Cardiac septum (tissue), 1 donor: Measurements from ENCODE around the gene SLC13A4. TPM values are rescaled to one million over a fixed set of nuclear protein-coding genes. Genes with fewer than 3 reads are reported as not detected.
"Not testable (repeated sequence)": the region's sequence is repeated elsewhere in the genome, so short reads cannot be mapped to it uniquely, and the experiment has no call there.

Source experiments
- DNase-seq: peaks from one replicate; pipeline ENCODE4 v3.0.0-alpha.2; 2020; ENCODE audit warnings: low spot score
- intact Hi-C: fragments of 100-400 bp; cut with DNase I; formaldehyde crosslinking; loops from one replicate; pipeline ENCODE4 v1.14.0; 2022
- total RNA-seq: library from RNA; stranded (reverse); fragmentation: NEBNext Ultra II Directional; extraction: Animal tissue kit (Norgen Biotek cat#: 25700); gene quantifications from one replicate; pipeline ENCODE4 v1.2.1, GENCODE V29; 2021
- donor health status: DM: no; HTN: no; CAD: no.

The SLC13A4 gene
- total RNA-seq, 1 donor from 2014 or later, result 1.0 TPM

DNA sequence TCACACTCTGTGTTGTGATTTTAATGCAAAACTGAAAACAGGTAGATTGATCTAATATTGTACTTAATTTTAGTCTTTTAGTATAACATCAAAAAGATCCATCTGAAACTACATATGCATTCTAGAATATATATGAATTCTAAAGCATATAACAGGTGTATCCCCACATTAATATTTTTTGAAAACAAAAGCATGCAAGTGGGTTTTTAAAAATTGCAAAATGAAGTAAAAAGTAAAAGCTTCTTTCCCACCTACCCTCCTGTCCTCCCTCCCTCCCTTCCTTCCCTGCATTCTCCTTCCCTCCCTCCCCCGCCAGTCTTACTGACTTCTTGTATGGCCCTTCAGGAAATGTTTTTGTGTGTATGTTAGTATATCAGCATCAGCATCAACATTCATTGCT lies 80.2 kb downstream of the SLC13A4 start:
- intact Hi-C loops, result no loop called here
- no peak for DNase-seq

DNA sequence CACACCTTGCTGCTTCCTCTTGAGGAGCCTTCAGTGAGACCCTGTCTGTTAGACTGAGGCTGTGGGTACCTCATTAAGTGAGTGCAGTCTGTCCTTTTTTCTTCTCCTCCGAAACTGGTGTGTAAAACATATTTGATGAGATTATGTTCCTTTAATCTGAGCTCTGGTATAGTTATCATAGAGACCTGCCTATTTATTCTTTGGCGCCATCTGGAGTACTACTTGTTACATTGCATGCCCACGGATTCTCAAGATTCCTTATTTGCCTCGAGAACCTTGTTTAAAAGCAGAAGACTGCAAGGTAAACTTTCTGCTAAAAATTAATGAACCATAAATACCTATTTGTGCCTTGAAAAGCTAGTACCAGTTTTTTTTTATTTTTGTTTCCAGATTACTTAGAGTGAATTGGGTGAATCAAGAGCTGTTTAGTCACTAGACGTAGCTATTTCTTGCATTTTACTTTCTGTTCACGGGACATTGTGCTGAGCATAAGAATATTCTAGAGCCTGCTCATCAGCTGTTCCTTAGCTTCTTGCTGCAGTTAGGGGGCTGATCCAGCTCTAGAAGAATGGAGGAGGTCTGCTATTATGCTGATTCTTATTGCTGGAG lies 82.6 kb downstream of the SLC13A4 start:
- no peak for DNase-seq
- intact Hi-C loops, result no loop called here

DNA sequence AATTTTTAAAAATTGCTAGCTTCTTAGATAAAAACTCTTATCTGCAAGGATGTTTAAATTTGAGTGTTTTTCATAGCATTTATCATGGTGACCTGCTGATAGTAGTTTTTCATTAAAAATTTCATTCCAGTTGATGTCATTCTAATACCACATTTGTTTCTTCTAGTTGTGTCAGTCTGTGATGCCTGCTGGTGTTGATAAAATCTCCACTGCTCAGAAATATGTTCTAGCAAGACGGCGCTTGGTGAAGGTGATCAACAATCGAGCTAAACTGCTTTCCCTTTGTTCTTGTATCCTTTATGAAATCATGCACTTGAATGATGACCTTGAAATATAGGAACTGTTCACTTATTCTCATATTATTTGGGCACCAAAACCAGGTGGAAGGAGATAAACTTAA lies 83.3 kb downstream of the SLC13A4 start:
- intact Hi-C loops, result loop anchor here (5.0 kb wide), 1 partner anchor 362 kb away; no protein-coding TSS in a partner anchor

DNA sequence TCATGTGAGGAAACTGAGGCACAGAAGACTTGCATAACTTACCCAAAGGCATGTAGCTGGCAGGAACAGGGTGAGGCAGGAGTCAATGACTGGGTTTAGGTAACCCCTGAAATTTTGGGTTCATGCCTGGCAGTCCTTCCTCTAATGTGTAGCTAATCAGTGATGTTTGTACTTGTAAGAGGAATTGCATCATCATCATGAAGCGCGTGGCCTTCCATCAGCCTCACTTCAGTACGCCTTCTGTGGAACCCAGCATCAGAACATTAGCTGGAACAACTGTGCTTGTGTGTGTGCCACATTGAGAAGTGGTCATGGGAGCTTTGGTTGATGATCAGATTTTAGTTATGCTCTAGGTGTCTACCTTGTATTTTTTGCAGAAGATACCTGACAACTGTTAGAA lies 83.8 kb downstream of the SLC13A4 start:
- intact Hi-C loops, result loop anchor here (5.0 kb wide), 1 partner anchor 362 kb away; no protein-coding TSS in a partner anchor
- DNase-seq, result no peak

More for the DNA sequence above, 83.3 kb downstream of the SLC13A4 start:
- DNase-seq, result no peak

DNA sequence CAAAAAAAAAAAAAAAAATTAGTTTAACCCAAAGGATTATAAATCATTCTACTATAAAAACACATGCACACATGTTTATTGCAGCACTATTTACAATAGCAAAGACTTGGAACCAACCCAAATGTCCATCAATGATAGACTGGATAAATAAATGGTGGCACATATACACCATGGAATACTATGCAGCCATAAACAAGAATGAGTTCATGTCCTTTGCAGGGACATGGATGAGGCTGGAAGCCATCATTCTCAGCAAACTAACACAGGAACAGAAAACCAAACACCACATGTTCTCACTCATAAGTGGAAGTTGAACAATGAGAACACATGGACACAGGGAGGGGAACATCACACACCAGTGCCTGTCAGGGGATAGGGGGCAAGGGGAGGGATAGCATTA lies 88.3 kb downstream of the SLC13A4 start:
- intact Hi-C loops, result loop anchor here (5.0 kb wide), 1 partner anchor 357 kb away; no protein-coding TSS in a partner anchor
- DNase-seq, result not testable (repeated sequence)

DNA sequence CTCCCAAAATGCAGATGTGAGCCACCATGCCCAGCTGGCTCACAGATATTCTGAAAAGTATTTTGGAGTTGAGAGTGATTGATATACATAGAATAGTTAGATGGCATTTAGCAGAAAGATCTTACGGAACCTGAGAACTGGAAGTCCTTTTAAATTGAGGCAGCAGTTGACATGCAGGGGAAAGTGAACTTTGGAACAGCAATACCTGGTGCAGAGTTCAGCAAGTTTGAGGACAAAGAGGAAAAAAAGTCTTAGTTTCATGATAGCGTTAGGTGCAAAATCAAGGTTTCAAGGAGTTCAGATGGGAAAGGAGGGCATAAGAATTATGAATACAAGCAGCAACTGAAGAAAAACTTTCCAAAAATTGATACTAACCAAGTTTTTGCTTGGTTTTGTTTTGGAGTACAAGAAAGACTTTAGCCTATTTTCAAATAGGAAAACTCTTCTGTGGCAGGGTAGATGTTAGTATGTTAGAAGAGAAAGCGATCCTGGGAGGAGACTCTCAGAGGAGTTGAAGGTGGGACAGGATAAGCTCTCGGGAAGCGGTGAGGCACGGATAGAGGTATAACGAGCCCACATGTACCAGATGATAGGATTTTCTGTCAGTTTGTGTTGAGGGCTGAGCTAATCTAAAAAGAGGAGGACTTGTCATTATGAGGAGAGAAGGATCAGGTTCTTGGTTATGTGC lies 93.7 kb downstream of the SLC13A4 start:
- no peak for DNase-seq
- intact Hi-C loops, result no loop called here

Other genes starting within 250 kb of the SLC13A4 start
- 26.5 TPM for gene CNOT4, start 218.1 kb downstream of the SLC13A4 start, total RNA-seq
- gene NUP205, start 170.3 kb downstream of the SLC13A4 start, total RNA-seq, result 15.7 TPM
- 31.4 TPM for gene STMP1, start 65.7 kb downstream of the SLC13A4 start, total RNA-seq
- gene FAM180A, start 20.6 kb upstream of the SLC13A4 start, total RNA-seq, result 25.1 TPM
- 121 TPM for gene MTPN, start 249.2 kb upstream of the SLC13A4 start, total RNA-seq